ENCODE measurements around the gene DOK7.

DOK7 gene, protein sequence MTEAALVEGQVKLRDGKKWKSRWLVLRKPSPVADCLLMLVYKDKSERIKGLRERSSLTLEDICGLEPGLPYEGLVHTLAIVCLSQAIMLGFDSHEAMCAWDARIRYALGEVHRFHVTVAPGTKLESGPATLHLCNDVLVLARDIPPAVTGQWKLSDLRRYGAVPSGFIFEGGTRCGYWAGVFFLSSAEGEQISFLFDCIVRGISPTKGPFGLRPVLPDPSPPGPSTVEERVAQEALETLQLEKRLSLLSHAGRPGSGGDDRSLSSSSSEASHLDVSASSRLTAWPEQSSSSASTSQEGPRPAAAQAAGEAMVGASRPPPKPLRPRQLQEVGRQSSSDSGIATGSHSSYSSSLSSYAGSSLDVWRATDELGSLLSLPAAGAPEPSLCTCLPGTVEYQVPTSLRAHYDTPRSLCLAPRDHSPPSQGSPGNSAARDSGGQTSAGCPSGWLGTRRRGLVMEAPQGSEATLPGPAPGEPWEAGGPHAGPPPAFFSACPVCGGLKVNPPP

GRCh38 chr4:3462790-3463415 lies at the start of gene DOK7:
DOK7 (plus strand) TSS chr4:3463306; CDS start chr4:3463376, 70 bp downstream.
- no peak for FAIRE-seq

DNA sequence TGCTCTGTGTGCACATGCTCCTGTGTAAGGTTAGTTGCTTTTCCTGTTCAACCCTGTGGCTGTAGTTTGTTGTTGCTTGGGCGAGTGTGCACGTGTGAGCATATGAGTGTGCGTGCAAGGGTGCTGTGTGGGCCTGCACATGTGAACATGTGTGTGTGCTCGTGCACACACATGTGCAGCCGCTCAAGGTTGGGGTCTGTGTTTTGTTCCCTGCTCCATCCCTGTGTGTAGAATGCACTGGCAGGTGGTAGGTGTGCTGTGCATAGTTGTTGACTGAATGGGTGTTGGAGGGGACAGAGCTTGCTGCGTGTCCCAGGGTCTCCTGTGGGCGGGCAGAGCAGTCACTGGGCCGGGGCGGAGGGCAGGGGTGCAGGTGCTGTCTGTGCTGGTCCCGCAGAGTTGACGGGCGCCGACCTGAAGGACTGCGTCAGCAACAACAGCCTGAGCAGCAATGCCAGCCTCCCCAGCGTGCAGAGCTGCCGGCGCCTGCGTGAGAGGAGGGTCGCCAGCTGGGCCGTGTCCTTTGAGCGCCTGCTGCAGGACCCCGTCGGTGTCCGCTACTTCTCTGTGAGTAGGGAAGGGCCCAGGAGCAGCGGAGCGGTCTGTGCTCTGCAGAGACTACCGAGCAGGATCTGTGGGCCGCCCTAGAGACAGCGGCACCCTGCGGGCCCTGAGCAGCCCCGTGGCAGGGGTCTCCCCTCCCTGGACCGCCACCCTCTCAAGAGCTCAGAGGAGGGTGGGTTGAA lies 49.3 kb upstream of the DOK7 start:
- no peak for FAIRE-seq

GRCh38 chr4:3414421-3415279 lies 48.5 kb upstream of the DOK7 start:
- no peak for FAIRE-seq

- FAIRE-seq = no peak
Measured at GRCh38 chr4:3415471-3416141, 47.5 kb upstream of the DOK7 start.

DNA sequence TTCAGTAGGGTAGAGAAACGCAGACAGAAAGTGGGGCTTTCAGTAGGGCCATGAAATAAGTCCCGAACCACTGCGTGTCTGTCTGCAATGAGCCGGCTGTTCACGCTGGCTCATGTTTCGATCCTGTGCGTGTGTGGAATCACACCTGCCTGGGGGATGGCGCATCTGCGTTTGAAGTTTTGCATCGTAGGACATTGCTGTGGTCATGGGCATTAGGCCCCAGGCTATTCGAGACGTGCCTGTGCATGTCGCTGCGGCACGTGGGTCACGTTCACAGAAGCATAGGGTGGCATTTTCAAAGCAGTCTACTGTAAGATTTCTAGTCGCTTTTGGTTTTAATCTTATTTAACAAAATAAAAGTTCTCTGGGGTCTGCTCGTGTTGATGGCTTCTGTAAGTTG lies 46.8 kb upstream of the DOK7 start:
- no peak for FAIRE-seq

- no peak for FAIRE-seq
Measured at GRCh38 chr4:3416821-3417221, 46.3 kb upstream of the DOK7 start.

- no peak for FAIRE-seq
Measured at GRCh38 chr4:3417448-3417847, 45.7 kb upstream of the DOK7 start.

- FAIRE-seq = no peak
Measured at GRCh38 chr4:3418029-3418762, 44.9 kb upstream of the DOK7 start.

DNA sequence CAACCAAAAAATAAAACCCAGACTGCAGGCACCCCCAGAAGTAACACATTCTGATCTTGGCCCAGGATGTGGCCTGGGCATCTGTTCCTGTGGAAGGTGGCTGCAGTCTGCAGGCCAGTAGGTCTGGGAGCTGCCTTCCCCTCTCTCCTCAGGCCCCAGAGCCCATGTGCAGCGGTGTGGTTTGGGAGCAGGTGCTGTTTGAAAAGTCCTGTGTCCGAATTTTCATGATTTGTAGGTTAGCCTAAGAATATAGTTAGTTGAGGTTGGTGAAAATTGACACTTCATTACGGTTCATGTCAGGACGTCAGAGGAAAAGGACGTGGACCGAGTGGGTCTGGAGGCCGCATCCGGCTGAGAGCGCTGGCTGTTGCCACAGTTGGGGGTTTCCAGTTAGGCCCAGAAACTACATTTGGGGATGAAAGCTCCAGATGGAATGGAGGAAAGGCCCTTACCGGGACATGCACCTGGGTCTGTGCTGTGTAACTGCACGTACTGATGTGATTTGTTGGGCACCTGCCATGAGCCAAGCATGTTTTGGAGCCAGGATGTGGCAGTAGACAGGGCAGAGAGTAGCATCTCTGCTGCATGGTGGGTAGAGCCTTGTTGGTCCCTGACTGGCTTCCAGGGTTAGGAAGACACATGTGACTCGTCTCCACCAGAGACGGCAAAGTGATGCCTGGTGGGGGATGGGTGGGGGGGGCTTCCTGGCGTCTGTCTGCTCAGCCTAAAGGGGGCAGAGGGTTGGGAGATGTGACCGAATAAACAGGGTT lies 43.1 kb upstream of the DOK7 start:
- no peak for FAIRE-seq

DNA sequence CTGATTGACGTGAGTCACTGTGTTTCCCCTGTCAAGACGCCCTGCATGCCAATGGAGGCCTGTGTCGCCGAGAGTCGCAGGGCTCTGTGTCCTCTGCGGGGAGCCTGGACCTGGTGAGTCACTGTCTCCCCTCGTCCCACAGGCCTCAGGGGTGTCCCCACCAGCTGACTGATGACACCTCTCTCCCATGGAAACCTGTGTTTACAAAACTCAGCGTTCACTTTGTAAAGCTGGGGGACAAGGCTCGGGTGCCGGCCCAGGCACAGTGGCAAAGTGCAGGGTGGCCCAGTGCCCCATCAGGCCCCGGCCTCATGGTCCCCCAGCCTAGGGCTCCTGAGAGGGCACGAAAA lies 42.5 kb upstream of the DOK7 start:
- no peak for FAIRE-seq

DNA sequence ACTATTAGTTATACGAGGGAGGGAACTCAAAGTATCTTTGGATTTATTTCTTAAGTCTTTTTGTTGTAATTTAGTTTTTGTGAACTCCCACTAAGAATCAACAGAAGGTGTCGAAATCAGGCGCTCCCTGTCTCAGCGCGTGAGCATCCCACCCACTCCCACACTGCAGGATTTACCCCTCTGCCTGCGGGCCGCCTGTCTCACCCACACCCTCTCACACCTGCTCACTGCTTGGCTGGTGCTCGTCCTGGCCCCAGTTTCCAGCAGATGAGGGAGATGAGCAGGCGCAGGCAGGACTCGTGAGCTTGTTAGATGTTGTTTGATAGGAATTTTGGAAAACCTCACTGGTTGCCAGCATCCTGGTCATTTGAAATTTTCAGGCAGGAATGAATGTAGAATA lies 42.1 kb upstream of the DOK7 start:
- FAIRE-seq = no peak

DNA sequence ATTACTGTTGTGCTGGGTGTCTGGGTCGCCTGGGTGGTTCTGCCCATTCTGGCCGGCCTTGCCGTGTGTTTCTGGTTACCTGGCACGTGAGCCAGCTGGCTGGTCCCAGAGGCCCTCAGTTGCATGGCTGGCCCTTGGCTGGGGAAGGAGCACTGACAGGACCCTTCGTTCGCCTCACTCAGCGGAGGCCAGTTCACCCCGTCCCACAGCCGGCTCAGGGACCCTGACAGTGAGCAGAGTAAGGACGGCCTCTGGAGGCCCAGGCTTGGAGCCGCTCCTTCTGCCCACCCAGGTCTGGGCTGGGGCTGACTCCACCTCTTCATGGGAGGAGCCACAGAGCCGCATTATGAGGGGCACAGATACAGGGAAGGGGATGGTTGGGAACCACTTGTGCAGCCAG lies 41.6 kb upstream of the DOK7 start:
- no peak for FAIRE-seq

DNA sequence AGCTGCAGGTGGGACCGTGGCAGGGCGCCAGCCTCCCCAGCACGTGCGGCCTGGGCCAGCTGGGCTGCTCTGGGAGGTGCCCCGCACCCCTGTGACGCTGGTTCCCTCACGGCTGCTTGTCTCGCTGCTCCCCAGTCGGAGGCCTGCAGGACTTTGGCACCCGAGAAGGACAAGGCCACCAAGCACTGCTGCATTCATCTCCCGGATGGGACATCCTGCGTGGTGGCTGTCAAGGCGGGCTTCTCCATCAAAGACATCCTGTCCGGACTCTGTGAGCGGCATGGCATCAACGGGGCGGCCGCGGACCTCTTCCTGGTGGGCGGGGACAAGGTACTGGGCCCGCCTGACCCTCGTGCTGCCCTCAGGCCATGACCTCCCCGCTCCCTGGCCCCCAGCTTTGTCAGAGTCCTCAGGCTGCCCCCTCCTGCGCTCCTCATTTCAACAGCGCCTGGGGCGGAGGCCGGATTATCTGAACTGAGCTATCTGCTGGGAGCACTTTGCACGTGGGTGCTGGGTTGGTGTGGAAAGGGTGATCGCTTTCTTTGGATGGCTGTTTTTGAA lies 40.8 kb upstream of the DOK7 start:
- FAIRE-seq = no peak

GRCh38 chr4:3422808-3423297 lies 40.3 kb upstream of the DOK7 start:
- no peak for FAIRE-seq

- FAIRE-seq = no peak
Measured at GRCh38 chr4:3423406-3423805, 39.7 kb upstream of the DOK7 start.

DNA sequence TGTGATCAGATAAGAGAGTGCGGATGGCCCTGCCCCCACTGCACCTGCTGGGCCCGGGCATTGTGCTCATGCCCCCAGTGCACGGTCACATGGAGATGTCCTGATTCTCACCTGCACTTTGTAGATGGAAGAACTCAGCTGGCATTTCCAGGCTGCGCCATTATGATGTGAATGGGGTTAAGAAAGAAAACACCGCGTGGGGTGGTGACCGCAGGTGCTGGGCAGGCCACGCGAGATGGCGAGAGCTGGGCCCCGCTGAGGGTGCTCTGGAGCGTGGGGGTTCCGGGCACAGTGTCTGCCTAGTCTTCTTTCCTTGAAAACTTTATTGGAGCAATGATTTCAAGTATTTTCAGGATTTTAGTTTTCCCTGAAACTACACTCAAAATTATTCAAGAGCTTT lies 39.2 kb upstream of the DOK7 start:
- FAIRE-seq = no peak

- FAIRE-seq = no peak
Measured at GRCh38 chr4:3424522-3425095, 38.5 kb upstream of the DOK7 start.

DNA sequence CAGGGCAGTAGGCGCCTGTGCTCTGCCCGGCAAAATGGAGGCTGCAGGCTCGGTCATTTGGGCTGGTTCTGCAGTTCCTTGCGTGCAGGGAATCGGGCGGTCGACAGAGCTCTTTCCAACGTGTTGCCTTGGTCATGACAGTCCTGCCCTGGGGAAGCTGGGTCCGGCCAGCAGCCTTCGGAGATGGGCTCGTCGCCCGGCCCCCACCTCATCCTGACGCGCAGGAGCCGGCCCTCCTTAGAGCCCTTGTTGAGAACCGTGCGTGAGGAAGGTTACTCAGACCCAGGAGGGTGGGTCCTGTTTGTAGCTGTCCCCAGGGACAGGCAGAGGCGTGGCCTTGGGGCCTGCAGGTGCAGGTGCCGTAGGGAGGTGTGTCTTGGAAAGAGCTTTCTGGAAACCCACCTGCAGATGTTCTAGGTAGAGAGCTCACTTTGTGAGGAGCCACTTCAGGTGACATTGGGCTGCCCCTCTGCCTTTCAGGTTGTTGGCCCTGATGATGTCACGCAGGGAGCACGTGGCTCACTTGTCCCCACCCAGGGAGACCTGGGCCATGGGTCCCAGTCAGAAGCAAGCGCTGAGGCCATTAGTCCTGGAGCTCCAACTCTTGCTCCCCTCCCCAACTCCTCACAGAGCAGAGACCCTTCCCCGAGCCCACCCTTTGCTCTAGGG lies 36.5 kb upstream of the DOK7 start:
- FAIRE-seq = no peak

DNA sequence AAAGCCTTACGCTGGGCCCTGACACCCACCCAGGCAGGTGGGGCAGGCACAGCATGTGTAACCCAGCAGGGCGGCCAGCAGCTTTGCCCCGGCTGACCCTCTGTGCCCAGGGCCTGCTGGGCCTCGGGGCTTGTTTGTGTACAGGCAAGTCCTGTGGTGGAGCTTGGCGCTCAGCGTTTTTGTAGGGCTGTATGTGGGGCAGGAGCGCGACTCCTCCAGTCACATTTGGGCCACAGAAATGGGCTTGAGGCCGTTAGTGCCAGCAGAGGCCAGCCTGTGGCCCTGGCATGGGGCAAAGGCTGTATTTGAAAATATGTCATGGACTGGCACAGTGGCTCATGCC lies 36.0 kb upstream of the DOK7 start:
- FAIRE-seq = no peak
